ENCODE results near the gene ALOXE3.

Gene ALOXE3

GRCh38 chr17:8140065-8141029 is 22.0 kb upstream of the ALOXE3 start:
- H3K27ac ChIP-seq: peak overlapping the region; percentile 98
- no peak for TF ChIP-seq CTCF (conservative IDR thresholded peaks at IDR 0.05; ENCODE audit: low read depth)
- POLR2A ChIA-PET (ENCODE audit: low non-redundant PET): interaction anchor here (0.8 to 0.9 kb wide), 2 partner anchors 14 to 17 kb away, joined by 3 read pairs; no protein-coding TSS in a partner anchor
- DNase-seq (ENCODE audit: low spot score): no peak
- CTCF ChIA-PET: interaction anchor here (2.2 kb wide), 1 partner anchor 12 kb away, joined by 9 read pairs; the partner anchor contains the start of gene PER1

- peak; percentile 90 for TF ChIP-seq CTCF (conservative IDR thresholded peaks at IDR 0.05; ENCODE audit: low read depth)
- peak overlapping the region; percentile 98 for H3K27ac ChIP-seq
- DNase-seq (ENCODE audit: low spot score): peak; percentile 84
- CTCF ChIA-PET: interaction anchor here (0.5 to 2.2 kb wide), 12 partner anchors 10 to 670 kb away, joined by 3 to 9 read pairs (median 4); partner anchors contain the start of genes PER1 and TMEM107
- POLR2A ChIA-PET (ENCODE audit: low non-redundant PET): no interaction called here
Observed at GRCh38 chr17:8138672-8139371, 20.5 kb upstream of the ALOXE3 start.

GRCh38 chr17:8138374-8138671 is 20.0 kb upstream of the ALOXE3 start:
- DNase-seq (ENCODE audit: low spot score): no peak
- CTCF ChIA-PET: interaction anchor here (0.9 to 2.2 kb wide), 6 partner anchors 10 to 83 kb away, joined by 3 to 9 read pairs (median 6); partner anchors contain the start of gene PER1
- POLR2A ChIA-PET (ENCODE audit: low non-redundant PET): no interaction called here
- H3K27ac ChIP-seq: peak overlapping the region; percentile 98
- no peak for TF ChIP-seq CTCF (conservative IDR thresholded peaks at IDR 0.05; ENCODE audit: low read depth)

GRCh38 chr17:8137645-8138373 is 19.5 kb upstream of the ALOXE3 start:
- POLR2A ChIA-PET (ENCODE audit: low non-redundant PET): no interaction called here

GRCh38 chr17:8133941-8134340 is 15.6 kb upstream of the ALOXE3 start:
- no peak for DNase-seq (ENCODE audit: low spot score)
- H3K27ac ChIP-seq: peak overlapping the region; percentile 41
- ChIA-PET POLR2A (ENCODE audit: low non-redundant PET) (no interaction called here), CTCF (no interaction called here)
- TF ChIP-seq CTCF (conservative IDR thresholded peaks at IDR 0.05; ENCODE audit: low read depth): no peak

More at GRCh38 chr17:8137645-8138373, 19.5 kb upstream of the ALOXE3 start:
- no peak for TF ChIP-seq CTCF (conservative IDR thresholded peaks at IDR 0.05; ENCODE audit: low read depth)
- DNase-seq (ENCODE audit: low spot score): no peak
- H3K27ac ChIP-seq: peak overlapping the region; percentile 98
- CTCF ChIA-PET: interaction anchor here (0.7 to 2.2 kb wide), 7 partner anchors 9 to 84 kb away, joined by 3 to 9 read pairs (median 4); partner anchors contain the start of gene BORCS6

GRCh38 chr17:8133399-8133798 is 15.1 kb upstream of the ALOXE3 start:
- H3K27ac ChIP-seq: peak overlapping the region; percentile 41
- ChIA-PET POLR2A (ENCODE audit: low non-redundant PET) (no interaction called here), CTCF (no interaction called here)
- TF ChIP-seq CTCF (conservative IDR thresholded peaks at IDR 0.05; ENCODE audit: low read depth): no peak
- DNase-seq (ENCODE audit: low spot score): no peak
